Breast epithelium (tissue), 4 donors: ENCODE results near the gene SCARF1. TPM values are rescaled to one million over a fixed set of nuclear protein-coding genes. Genes with fewer than 3 reads are reported as not detected.

Source experiments
- DNase-seq, 2 donors: peaks; one replicate each; pipeline ENCODE4 v3.0.0-alpha.2; 2019; ENCODE audit warnings: low spot score in 2 of 2
- H3K27ac ChIP-seq, 2 donors: fragments of 200-600 bp; sonication (generic) in 1 of 2; one replicate each; pipeline ENCODE4 v1.5.1; 2016 to 2019; ENCODE audit warnings: mild to moderate bottlenecking in 1 of 2
- H3K27me3 ChIP-seq, 2 donors: fragments of 200-600 bp; sonication (generic) in 1 of 2; one replicate each; pipeline versions ENCODE4 v1.5.1 to v1.6.0; 2017 to 2019; ENCODE audit warnings: control low read depth in 1 of 2, mild to moderate bottlenecking in 1 of 2
- H3K36me3 ChIP-seq: fragments of 200-600 bp; one replicate; pipeline ENCODE4 v1.5.1; 2019
- H3K4me1 ChIP-seq, 2 donors: fragments of 200-600 bp; sonication (generic); one replicate each; pipeline ENCODE4 v1.5.1; 2016 to 2019; ENCODE audit warnings: control low read depth in 1 of 2
- H3K4me3 ChIP-seq, 3 donors: fragments of 200-600 bp; sonication (generic); 1 replicate in 2 of 3; 2 replicates in 1 of 3; pipeline ENCODE4 v1.5.1; 2016 to 2019; ENCODE audit warnings: mild to moderate bottlenecking in 3 of 3, moderate library complexity in 2 of 3
- H3K9me3 ChIP-seq, 2 donors: fragments of 200-600 bp; sonication (generic) in 1 of 2; one replicate each; pipeline ENCODE4 v1.5.1; 2016 to 2019; ENCODE audit warnings: control low read depth in 1 of 2
- CTCF ChIP-seq, 3 donors: fragments of 450-650 bp; IDR thresholded peaks; one replicate each; pipeline ENCODE4 v1.5.1; 2016 to 2017; ENCODE audit warnings: antibody characterized with exemption in 3 of 3, mild to moderate bottlenecking in 3 of 3, moderate library complexity in 3 of 3
- POLR2A ChIP-seq: fragments of 450-650 bp; IDR thresholded peaks from one replicate; pipeline ENCODE4 v1.6.1; 2016; ENCODE audit warnings: antibody characterized with exemption, mild to moderate bottlenecking, moderate library complexity
- POLR2AphosphoS5 ChIP-seq, 3 donors: sonication (generic); formaldehyde crosslinking; IDR thresholded peaks; one replicate each; pipeline ENCODE4 v1.6.1; 2017; ENCODE audit warnings: antibody characterized with exemption in 3 of 3
- intact Hi-C: fragments of 100-400 bp; cut with DNase I; formaldehyde crosslinking; loops from one replicate; pipeline ENCODE4 v1.15.1; 2023; ENCODE audit warnings: low total_unique reads
- total RNA-seq, 3 donors: library from RNA; depleted of rRNA; stranded (reverse); fragments of >200 nt; gene quantifications; one replicate each; pipeline ENCODE4 v1.1.0, GENCODE V29; 2016

The SCARF1 gene
- total RNA-seq, 3 donors from 2014 or later, result 4.2 to 11.5 (median 6.6) TPM

- peak overlapping the region in 1 of 2 donors; percentile 62 for H3K27ac ChIP-seq
- peak overlapping the region; percentile 28 to 73 (median 59) for H3K4me3 ChIP-seq
- DNase-seq, result peak; percentile 63 to 77
- peaks cover 0 to 6% of the 10 kb centered on the region in 2 donors for H3K4me1 ChIP-seq
- H3K36me3 ChIP-seq, result no peaks in the 10 kb centered on the region
- H3K9me3 ChIP-seq, result no peaks in the 10 kb centered on the region
- H3K27me3 ChIP-seq, result no peaks in the 10 kb centered on the region
- TF ChIP-seq POLR2A (no peak), CTCF (IDR thresholded peaks at IDR 0.05) (peak in 1 of 3 donors; percentile 25), POLR2AphosphoS5 (IDR thresholded peaks at IDR 0.05) (no peak)
- intact Hi-C loops, result loop anchor here (10.0 kb wide), 1 partner anchor 379 kb away; no protein-coding TSS in a partner anchor
Measured at GRCh38 chr17:1643293-1643998, 2.1 kb downstream of the SCARF1 start.

DNA sequence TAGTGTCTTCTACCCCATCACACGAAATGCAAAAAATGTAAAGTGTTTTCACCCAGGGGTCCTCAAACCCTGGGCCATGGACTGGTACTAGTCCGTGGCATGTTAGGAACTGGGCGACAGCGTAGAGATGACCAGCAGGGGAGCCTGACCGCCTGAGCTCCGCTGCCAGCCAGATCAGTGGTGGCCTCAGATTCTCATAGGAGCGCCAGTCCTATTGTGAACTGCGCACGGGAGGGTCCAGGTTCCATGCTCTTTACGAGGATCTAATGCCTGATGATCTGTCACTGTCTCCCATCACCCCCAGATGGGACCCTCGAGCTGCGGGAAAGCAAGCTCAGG is 4.5 kb downstream of the SCARF1 start:
- TF ChIP-seq POLR2A (no peak), CTCF (IDR thresholded peaks at IDR 0.05) (no peak), POLR2AphosphoS5 (IDR thresholded peaks at IDR 0.05) (no peak)
- Histone ChIP-seq H3K4me1 (peaks cover 0 to 6% of the 10 kb centered on the region in 2 donors), H3K36me3 (no peaks in the 10 kb centered on the region), H3K4me3 (no peak overlapping the region), H3K27me3 (no peaks in the 10 kb centered on the region), H3K27ac (no peak overlapping the region), H3K9me3 (no peaks in the 10 kb centered on the region)
- intact Hi-C loops, result loop anchor here (10.0 kb wide), 1 partner anchor 376 kb away; no protein-coding TSS in a partner anchor
- DNase-seq, result no peak

DNA sequence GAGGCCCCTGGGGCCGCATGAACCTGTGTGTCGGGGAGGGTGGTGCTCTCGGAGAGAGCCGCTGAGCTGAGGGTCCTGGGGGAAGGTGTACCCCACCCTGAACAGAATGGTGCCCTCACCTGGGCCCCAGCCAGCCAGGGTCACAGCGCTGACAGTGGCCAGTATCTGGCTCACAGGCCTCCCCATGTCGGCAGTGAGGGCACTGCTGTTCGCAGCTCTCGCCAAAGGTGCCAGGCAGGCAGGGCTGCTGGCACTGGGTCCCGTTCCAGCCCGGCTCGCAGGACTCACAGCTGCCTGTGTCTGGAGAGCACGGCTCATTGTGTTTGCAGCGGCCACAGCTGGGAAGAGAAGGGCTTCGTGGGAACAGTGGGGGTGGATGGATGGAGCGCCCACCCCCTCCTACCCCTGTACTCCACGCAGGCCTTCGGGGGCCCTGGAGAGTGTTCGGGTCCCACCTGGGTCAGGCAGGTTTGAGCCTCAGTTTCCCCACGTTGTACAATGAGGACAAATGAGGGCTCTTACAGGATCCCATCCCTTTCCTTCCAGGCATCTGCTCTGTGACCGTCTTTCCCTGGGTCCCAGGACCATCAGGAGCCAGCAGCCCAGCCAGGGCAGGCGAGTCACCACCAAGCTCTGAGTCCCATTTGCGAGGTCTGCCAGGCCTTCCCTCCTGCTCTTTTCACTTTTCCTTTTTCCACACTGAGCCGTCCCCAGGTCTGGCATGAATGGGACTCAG is 5.0 kb downstream of the SCARF1 start:
- DNase-seq, result peak in 1 of 2 donors; percentile 56
- intact Hi-C loops, result loop anchor here (10.0 kb wide), 1 partner anchor 376 kb away; no protein-coding TSS in a partner anchor
- TF ChIP-seq POLR2A (no peak), CTCF (IDR thresholded peaks at IDR 0.05) (no peak), POLR2AphosphoS5 (IDR thresholded peaks at IDR 0.05) (no peak)
- H3K9me3 ChIP-seq, result no peaks in the 10 kb centered on the region
- no peak overlapping the region for H3K4me3 ChIP-seq
- peak overlapping the region; percentile 55 to 70 for H3K27ac ChIP-seq
- no peaks in the 10 kb centered on the region for H3K27me3 ChIP-seq
- H3K4me1 ChIP-seq, result peaks cover 0 to 6% of the 10 kb centered on the region in 2 donors
- H3K36me3 ChIP-seq, result no peaks in the 10 kb centered on the region

DNA sequence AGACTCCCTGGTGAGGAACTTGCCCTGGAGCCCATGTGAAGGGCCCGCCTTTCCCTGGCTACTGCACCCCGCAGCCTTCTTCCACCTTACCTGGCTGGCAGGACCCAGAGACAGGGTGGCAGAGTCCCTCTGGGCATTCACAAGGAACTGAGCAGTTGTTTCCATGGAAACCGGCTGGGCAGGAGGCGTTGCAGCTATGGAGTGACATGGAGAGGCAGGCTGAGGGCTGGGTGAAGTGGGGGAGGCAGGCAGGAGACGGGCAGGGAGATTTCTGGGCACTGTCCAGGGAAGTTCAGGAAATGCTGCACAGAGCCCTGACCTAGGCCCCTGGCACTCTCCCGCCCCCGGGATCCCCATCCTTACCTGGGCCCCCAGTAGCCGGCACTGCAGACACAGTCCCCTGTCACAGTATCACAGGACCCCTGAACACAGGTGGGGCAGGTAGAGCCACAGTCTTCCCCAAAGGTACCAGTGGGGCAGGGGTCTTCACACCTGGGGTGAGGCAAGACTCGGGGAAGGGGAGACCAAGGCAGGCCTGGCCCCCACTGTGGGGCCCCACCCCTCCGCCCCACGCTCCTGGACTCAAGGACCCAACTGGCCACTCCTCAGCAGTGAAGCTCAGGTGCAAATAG is 5.9 kb downstream of the SCARF1 start:
- Histone ChIP-seq H3K4me1 (peaks cover 0 to 6% of the 10 kb centered on the region in 2 donors), H3K27me3 (no peaks in the 10 kb centered on the region), H3K4me3 (no peak overlapping the region), H3K27ac (peak overlapping the region; percentile 55 to 70), H3K36me3 (no peaks in the 10 kb centered on the region), H3K9me3 (no peaks in the 10 kb centered on the region)
- TF ChIP-seq POLR2A (no peak), POLR2AphosphoS5 (IDR thresholded peaks at IDR 0.05) (no peak), CTCF (IDR thresholded peaks at IDR 0.05) (no peak)
- intact Hi-C loops, result loop anchor here (10.0 kb wide), 1 partner anchor 375 kb away; no protein-coding TSS in a partner anchor
- DNase-seq, result no peak
